GM21423 (cell line): ENCODE results near the gene CHST11.
A peak's percentile ranks its signal among the peaks of the same experiment; 100 is the strongest.

Experiments
- ATAC-seq: cut with Tn5 transposase; IDR thresholded peaks from one replicate; pipeline ENCODE4 v1.9.1; 2021; ENCODE audit warnings: mild to moderate bottlenecking, moderate library complexity; ENCODE audit not compliant: unreplicated experiment

CHST11 gene

DNA sequence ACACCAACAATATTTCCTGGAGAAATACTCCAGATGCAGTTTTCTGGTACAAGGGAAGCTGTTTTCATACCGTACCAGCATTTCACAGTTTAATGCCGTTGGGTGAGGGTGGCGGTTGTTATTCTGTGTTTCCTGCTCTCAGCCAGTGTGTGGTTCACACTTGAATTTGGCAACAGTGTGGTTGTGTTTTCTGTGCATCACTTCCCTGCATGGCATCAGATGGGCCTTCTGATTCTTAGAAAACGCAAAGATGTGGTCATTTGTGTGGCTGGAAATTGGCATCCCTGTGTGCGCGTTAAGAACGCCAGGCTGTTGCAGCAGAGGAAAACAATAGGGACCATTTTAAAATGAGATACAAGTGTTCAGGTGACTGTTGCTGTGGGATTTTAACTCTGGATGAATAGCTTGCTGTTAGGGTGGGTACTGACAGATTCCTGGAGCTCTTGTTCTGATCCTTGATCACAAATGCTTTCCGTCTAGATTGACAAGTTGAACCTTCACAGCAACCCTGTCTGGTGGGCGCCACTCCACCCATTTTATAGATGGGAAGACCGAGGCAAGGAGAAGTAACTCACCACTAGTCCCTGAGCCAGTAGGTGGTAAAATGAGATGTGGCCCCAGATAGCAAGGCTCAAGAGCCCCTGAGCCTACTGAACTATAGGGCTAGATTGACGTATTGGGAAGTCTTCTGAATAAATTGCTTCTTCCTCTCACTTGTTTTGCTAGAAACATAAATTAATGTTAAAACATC, 231.2 kb downstream of the CHST11 start:
- ATAC-seq, result no peak

DNA sequence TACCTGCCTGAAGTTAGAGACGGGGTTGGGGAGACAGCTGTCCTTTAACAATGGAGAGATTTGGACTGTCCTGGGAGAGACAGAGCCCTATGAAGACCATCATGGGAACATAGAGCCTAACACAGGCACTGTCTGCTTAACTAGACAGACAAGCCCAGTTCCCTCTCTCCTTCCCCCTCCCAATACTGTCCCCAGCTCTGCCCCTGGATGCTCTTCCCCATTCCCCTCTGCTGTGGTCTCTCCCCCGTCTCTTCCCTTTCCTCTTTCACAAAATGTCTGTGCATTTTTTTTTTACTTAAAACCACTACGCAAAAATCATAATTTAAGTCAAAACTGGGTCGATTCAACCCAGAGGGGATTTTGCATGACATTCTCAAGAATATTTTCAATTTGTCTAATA, 232.9 kb downstream of the CHST11 start:
- no peak for ATAC-seq

DNA sequence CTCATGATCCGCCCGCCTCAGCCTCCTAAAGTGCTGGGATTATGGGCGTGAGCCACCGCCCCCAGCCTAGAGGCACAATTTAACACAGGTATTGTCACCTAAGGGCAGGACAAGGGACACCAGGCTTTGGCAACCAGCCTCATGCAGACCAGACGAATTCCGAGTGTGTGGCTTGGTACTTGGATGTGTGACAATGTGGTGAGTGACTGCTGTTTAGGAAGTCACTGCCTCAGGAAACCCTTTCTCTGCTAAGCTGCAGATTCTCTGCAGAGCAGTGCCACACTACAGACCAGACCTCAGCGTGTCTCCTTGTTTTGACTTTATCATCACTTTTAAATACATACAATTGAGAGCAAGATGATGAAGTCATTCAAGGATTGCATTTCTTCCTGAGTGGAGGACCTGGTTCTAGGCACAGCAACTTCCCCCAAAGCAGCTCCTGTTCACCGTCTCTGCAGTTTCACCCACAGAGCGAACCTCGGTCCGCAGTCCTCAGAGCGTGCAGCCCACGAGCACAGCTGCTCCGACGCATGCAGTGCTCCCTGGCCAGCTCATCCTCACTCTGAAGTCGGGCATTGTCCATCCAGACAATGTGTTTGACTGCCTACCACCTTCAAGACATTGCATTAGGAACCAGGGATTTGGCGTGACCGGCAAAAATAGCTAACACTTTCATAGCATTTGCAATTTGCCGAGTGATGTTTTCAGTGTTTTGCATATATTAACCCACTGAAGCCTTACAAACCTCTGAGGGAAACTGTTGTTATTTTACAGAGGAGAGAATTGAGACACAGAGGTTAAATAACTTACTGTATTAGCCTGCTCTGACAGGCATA, 235.2 kb downstream of the CHST11 start:
- ATAC-seq, result peak; percentile 37

DNA sequence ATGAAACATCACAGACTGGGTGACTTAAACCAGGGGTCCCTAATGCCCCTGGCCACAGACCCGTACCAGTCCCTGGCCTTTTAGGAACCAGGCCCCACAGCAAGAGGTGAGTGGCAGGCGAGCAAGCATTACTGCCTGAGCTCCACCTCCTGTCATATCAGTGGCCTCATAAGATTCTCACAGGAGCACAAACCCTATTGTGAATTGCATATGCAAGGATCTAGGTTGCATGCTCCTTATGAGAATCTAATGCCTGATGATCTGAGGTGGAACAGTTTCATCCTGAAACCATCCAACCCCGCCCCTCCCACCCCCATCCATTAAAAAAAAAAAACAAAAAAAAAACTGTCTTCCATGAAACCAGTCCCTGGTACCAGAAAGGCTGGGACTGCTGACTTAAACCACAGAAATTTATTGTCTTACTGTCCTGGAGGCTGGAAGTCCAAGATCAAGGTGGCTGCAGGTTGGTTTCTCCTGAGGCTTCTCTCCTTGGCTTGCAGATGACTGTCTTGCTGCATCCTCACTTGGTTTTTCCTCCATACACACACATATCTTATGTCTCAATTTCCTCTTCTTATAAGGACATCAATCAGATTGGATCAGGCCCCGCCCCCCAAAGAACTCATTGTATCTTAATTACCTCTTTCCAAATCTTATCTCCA, 235.9 kb downstream of the CHST11 start:
- ATAC-seq, result no peak

DNA sequence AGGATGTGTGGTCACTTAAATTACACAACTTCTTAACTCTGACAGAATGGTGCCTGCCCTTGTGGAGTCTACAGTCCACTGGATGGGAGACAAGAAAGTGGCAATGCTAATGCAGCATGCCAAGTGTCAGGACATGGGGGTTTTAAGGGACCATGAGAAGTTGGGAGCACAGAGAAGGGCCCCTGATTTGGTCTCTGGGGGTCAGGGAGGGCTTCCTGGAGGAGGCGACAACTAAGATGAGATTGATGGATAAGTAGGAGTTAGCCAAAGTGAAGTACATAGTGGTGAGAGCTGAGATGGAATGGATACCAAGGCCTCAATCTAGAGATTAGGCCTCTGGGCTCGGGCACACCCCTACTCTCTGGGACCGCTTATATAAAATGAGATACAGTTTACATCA, 236.7 kb downstream of the CHST11 start:
- no peak for ATAC-seq

DNA sequence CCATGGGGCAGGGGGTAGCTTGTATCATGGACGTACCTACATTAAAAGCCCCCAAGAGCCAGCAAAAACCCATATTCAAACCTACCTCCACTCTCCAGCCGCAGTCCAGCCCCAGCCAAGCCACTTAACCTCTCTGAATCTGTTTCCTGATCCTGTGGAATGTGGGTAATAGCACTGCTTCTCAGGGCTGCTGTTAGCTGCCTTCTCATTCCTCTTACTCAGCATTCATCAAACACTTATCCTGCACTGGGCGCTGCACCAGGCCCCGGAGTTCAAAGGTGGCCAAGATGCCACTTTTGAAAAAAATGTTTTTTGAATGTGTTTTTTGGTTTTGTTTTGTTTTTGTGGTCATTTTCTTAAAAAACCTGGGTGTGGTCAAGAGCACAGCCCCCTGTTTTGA, 237.4 kb downstream of the CHST11 start:
- ATAC-seq, result no peak

DNA sequence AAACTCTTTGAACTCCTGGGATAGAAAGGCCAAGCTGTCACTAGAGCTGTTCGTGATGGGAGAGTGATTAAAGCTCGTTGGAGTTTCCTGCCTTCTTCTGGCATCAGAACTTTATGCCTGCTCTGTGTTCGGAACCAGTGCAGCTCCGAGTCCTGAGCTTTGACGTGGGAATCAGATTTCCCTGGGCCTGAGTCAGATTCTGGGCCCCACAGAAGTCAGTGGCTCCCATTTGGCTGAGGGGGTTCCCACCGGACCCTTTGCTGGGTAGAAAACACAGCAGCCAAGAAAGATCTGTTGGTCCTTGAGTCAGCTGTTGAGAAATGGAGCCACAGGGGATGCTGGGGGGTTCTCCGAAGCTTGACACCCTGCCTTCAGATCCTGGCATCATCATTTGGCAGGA, 238.0 kb downstream of the CHST11 start:
- no peak for ATAC-seq

DNA sequence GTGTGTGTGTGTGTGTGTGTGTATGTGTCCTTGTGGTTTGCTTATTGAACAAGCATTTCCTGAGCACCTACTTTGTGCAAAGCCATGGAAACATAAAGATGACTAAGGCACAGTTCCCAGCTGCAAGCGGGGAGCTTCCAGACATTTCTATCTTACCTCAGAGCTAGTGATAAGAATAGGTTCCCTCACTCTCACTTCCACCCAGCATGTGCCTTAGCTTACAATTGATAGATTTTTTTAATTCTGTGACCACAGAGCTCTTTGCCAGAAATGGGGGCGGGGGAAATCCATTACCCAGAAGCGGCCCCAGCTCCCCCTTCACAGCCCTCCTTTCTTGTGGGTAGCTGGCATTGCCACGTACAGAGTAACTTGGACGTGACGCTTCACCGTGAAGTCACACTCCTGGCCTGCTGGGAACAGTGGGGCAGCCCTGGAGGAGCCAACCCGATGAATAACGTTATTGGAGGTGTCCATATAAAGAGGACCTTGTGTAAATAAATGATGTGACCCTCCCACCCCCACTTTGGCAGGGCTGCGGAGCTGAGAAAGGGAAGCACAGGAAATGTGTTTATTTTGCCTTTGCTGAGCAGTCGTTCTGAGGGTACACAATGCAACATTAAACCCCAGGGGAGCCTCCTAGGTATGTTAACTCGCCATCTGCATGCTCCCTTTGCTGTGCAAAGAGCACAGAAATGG, 238.9 kb downstream of the CHST11 start:
- ATAC-seq, result peak; percentile 43

DNA sequence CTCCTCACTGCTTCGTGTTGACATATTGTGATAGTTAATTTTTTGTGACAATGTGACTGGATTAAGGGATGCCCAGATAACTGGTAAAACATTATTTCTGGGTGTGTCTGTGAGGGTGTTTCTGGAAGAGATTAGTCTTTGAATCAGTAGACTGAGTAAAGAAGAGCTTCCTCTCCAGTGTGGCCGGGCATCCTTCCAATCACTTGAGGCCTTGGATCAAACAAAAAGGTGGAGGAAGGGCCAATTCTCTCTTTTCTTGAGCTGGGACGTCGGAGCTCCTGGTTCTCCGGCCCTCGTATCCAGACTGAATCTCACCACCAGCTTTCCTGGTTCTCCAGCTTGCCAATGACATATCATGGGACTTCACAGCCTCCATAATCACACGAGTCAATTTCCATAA, 240.4 kb downstream of the CHST11 start:
- no peak for ATAC-seq

DNA sequence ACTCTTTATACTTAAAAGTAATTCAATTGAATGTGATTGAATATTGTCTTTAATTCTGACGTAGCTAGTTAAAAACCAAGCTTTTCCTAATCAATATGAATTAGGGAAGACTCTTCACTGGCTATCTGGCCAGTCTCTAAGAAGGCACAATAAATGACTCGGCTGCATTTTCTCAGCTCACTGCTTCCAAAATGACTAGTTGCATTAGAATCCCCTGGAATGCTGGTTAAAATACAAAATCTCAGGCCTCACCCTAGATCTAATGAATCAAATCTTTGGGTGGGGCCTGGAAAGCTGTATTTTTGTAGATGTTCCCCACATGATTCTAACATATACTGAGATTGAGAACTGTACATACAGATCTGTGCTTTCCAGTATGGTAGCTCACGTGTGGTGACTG, 242.1 kb downstream of the CHST11 start:
- no peak for ATAC-seq

DNA sequence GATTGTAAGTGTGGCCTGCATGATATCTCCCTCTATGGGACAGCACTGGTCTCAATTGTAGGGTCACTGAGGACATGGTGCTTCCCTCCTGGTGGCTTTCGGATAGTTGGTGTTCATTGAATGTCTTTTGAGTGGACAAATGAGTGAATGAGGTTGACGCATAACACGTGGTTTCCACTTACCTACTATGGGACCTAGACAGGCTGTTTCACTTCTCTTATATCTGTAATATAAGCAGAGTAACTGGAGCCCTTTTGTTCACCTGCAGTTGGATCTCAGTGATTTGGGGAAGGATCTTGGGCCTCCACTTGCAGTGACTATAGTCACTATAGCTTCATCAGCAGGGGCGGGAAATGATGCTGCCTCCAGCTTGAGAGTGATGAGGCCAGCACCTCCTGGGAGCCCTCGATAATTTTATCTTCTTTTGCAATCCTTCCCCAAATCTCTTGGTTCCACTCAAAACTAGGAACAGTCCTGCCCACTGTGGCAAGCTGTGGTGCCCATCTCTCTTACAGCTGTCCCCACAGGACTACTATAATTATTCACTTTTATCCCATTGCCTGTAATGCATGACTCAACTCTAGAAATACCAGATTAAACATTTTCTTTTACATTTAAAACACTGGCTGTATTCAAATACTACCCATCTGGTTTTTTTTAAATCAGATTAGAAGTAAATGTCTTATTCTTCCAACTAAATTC, 242.9 kb downstream of the CHST11 start:
- peak; percentile 62 for ATAC-seq

DNA sequence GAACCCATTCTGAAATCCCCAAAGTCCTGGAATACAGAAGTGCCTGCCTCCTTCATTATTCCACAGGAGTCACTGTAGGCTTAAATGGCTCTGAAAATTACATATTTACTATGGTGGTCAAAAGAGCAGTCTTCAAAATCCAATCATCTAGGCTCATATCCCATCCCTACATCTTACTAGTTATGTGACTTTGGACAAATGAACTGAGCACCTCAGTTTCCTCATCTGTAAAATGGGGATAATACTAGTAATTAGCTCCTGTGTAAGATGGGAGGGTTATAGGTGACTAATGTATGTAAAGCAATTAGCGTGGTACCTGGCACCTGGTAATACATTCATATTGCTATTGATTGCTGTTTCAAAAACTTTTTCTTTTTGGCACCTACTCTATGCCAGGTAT, 243.6 kb downstream of the CHST11 start:
- no peak for ATAC-seq

DNA sequence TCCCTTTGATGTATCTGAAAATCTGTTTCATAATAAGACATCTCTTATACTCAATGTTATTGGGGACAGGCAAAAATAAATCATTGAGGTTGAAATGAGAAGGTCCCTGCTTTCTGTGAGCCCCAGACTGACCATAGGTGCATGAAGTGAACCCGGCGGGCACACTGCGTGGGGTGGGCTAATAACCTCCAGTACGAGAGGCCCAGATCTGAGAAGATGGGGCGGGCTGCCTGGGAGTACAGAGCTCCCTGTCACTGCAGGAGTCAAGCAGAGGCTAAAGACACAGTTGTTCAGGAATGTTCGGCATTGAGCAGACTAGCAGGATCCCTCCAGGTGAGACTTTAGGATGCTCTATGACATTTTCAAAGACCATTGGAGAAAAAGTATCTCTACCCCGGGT, 244.6 kb downstream of the CHST11 start:
- ATAC-seq, result no peak

DNA sequence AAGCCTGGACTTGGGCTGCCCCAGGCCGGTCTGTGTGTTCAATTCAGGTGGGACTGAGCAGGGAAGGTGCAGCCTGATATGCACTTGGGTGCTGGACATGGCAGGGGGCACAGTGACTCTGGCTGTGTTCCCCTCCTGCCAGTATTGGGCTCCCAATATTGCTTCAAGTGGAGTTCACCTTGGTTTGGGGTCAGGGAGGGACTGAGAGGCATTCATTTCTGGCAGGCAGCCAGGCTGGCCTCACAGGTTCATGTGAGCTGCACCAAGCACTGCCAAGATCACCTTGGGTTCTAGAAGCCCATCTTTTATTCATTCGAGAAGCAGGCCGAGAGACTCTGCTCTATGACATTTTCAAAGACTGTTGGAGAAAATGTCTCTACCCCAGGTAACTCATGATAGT, 245.0 kb downstream of the CHST11 start:
- no peak for ATAC-seq

DNA sequence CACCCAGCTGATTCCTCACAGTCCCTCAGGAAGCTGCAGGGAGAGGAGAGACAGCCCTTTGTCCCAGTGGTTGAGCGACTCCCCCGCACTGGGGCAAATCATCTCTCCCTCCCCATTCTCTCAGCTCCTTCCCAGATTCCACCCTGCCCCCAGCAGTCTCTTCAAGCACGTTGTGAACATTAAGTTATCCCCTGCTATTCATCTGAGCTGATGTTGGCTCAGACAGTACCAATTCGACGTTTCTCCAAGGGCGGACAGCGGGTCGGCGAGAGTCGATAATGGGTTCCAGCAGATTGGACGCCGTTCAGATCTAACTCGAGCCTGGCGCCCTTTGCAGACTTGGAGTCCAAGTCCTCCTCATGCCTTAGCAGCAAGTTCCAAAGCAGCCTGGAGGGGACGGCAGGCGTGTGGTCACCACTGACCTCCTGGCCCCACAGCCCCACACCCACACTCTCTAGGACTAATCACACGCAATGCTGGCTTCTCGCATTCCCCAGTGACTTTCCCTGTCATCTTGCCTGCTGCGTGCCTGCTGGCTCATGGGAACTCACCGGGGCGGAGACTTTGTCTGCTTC, 245.9 kb downstream of the CHST11 start:
- ATAC-seq, result no peak

DNA sequence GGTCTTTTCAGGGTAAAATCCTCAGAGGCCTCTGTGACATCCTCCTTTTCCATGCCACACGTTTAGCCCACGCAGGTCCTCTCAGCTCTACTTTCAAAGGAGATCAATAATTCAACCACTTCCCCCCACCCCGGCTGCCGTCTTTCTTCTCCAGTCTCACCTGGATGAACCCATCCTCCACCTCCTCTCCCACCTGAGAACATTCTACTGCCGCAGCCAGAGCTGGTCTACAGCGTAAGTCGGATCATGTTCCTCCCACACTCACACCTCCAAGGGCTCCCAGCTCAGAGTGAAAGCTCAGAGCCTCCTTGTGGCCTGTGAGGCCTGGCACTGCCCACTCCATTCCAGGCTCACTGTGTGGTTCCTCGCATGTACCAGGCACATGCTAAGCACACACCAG, 246.6 kb downstream of the CHST11 start:
- ATAC-seq, result no peak

DNA sequence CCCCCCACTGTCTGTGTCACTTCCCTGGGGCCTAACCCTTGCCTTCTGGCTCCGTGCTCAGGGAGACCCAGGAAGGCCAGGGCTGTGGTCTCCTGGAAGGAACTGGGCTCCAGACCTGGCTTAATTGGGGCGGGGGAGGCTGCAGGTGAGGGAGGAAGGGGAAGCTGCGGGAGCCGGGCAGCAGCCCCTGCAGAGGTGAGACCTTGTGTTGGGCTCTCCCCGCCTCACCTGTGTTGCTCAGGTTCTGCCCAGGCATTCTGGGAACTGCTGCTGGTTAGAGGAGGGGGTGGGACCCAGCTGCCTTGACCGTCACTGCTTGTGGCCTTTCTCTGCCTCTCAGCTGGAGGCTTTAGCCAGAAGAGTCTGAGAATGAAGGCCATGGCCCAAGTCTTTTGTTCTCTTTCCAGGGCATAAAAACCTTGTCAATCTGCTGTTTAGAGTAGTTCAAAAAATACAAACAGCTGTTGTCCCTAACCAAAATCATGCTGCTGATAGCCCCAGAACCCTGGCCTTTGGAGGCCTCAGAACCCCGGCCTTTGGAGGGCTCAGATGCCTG, 247.6 kb downstream of the CHST11 start:
- no peak for ATAC-seq

DNA sequence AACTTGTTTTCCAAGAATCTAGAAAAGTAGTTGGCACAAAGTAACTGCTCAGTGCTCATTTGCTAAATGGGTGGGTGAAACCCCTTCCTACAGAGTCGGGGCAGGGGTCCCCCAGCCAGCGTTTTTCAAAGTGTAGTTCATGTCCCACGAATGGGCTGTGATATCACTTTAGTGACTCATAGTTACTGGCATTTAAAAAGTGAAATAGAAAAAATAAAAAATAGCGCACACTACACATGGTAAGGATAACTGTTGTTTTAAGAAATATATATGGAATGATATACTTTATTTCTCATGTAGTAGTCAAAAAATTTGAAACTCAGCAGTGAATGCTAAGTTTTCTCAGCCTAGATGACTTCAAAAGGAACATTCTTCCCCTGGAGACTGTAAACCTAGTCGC, 250.4 kb downstream of the CHST11 start:
- ATAC-seq, result no peak

DNA sequence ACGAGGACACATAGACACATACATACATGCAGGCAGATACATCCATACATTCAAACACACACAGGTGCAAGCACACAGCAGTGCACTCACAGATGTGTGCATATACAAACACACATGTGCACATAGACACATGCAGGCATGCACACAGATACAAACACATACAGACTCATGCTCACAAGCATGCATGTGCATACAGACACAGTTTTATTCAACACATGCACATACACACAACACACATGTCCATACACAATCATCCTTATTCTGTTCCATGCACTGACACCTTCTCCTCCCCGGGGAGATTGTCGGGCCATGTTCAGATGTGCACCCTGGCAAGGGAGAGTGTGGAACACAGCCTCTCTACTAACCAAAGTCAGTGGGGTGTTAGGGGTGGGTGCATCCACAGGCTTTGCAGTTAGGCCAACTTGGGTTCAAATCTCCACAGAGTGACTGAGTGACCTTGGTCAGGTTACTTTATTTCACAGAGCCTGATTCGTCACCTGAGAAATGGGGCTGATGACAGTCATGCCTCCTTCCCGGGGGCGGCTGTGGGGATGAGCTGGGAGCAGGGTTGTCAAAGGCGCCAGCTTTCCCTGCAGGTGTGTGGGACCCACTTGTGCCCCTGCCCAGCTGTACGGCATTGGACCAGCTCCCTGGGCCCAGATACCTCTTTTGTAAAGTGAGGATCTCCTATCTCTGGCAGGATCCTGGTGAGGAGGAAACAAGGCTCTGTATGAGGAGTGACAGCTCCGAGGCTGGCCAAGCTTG, 251.2 kb downstream of the CHST11 start:
- no peak for ATAC-seq
